ENCODE measurements around the gene TRIP13. TPM values are rescaled to one million over a fixed set of nuclear protein-coding genes. Genes with fewer than 3 reads are reported as not detected.

TRIP13 gene
- total and polyA plus RNA-seq, 2 of the 13 experiments (the other 11 are each of a cell fraction or from before 2014, with no cell fraction given) = 13.5 to 33.0 TPM

- TF ChIP-seq U2AF2 (IDR thresholded peaks at IDR 0.05; ENCODE audit: low read depth, low read length) (no peak), HNRNPLL (IDR thresholded peaks at IDR 0.05; ENCODE audit: low read depth, low read length, poor library complexity, severe bottlenecking) (no peak), ZNF20 (CRISPR knock-in tag; IDR thresholded peaks at IDR 0.05) (no peak), ZNF563 (CRISPR knock-in tag; IDR thresholded peaks at IDR 0.05) (no peak), PAF1 (CRISPR knock-in tag; IDR thresholded peaks at IDR 0.05) (no peak), SP1 (IDR thresholded peaks at IDR 0.05) (no peak), SP1 (CRISPR knock-in tag; IDR thresholded peaks at IDR 0.05) (no peak), ZNF225 (CRISPR knock-in tag; IDR thresholded peaks at IDR 0.05) (no peak), RFXAP (CRISPR knock-in tag; IDR thresholded peaks at IDR 0.05; ENCODE audit: borderline replicate concordance) (peak; percentile 53; the same call in 1 of the 2 replicates), PATZ1 (CRISPR knock-in tag; IDR thresholded peaks at IDR 0.05) (peak; percentile 67), SRF (IDR thresholded peaks at IDR 0.05; ENCODE audit: low read depth, low read length) (no peak), ZKSCAN5 (CRISPR knock-in tag; IDR thresholded peaks at IDR 0.05) (no peak), PPARG (CRISPR knock-in tag; conservative IDR thresholded peaks at IDR 0.05) (peak; percentile 73), ZFP62 (CRISPR knock-in tag; IDR thresholded peaks at IDR 0.05) (no peak)
- TF ChIP-seq, protein P1, sequence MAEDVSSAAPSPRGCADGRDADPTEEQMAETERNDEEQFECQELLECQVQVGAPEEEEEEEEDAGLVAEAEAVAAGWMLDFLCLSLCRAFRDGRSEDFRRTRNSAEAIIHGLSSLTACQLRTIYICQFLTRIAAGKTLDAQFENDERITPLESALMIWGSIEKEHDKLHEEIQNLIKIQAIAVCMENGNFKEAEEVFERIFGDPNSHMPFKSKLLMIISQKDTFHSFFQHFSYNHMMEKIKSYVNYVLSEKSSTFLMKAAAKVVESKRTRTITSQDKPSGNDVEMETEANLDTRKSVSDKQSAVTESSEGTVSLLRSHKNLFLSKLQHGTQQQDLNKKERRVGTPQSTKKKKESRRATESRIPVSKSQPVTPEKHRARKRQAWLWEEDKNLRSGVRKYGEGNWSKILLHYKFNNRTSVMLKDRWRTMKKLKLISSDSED (CRISPR knock-in tag; IDR thresholded peaks at IDR 0.05) = no peak
- TF ChIP-seq, protein P2, sequence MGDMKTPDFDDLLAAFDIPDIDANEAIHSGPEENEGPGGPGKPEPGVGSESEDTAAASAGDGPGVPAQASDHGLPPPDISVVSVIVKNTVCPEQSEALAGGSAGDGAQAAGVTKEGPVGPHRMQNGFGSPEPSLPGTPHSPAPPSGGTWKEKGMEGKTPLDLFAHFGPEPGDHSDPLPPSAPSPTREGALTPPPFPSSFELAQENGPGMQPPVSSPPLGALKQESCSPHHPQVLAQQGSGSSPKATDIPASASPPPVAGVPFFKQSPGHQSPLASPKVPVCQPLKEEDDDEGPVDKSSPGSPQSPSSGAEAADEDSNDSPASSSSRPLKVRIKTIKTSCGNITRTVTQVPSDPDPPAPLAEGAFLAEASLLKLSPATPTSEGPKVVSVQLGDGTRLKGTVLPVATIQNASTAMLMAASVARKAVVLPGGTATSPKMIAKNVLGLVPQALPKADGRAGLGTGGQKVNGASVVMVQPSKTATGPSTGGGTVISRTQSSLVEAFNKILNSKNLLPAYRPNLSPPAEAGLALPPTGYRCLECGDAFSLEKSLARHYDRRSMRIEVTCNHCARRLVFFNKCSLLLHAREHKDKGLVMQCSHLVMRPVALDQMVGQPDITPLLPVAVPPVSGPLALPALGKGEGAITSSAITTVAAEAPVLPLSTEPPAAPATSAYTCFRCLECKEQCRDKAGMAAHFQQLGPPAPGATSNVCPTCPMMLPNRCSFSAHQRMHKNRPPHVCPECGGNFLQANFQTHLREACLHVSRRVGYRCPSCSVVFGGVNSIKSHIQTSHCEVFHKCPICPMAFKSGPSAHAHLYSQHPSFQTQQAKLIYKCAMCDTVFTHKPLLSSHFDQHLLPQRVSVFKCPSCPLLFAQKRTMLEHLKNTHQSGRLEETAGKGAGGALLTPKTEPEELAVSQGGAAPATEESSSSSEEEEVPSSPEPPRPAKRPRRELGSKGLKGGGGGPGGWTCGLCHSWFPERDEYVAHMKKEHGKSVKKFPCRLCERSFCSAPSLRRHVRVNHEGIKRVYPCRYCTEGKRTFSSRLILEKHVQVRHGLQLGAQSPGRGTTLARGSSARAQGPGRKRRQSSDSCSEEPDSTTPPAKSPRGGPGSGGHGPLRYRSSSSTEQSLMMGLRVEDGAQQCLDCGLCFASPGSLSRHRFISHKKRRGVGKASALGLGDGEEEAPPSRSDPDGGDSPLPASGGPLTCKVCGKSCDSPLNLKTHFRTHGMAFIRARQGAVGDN (CRISPR knock-in tag; IDR thresholded peaks at IDR 0.05) = no peak
- TF ChIP-seq, protein P3, sequence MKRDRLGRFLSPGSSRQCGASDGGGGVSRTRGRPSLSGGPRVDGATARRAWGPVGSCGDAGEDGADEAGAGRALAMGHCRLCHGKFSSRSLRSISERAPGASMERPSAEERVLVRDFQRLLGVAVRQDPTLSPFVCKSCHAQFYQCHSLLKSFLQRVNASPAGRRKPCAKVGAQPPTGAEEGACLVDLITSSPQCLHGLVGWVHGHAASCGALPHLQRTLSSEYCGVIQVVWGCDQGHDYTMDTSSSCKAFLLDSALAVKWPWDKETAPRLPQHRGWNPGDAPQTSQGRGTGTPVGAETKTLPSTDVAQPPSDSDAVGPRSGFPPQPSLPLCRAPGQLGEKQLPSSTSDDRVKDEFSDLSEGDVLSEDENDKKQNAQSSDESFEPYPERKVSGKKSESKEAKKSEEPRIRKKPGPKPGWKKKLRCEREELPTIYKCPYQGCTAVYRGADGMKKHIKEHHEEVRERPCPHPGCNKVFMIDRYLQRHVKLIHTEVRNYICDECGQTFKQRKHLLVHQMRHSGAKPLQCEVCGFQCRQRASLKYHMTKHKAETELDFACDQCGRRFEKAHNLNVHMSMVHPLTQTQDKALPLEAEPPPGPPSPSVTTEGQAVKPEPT (CRISPR knock-in tag; IDR thresholded peaks at IDR 0.05; ENCODE audit: low read depth) = no peak
- TF ChIP-seq, protein P4, sequence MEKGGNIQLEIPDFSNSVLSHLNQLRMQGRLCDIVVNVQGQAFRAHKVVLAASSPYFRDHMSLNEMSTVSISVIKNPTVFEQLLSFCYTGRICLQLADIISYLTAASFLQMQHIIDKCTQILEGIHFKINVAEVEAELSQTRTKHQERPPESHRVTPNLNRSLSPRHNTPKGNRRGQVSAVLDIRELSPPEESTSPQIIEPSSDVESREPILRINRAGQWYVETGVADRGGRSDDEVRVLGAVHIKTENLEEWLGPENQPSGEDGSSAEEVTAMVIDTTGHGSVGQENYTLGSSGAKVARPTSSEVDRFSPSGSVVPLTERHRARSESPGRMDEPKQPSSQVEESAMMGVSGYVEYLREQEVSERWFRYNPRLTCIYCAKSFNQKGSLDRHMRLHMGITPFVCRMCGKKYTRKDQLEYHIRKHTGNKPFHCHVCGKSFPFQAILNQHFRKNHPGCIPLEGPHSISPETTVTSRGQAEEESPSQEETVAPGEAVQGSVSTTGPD (CRISPR knock-in tag; IDR thresholded peaks at IDR 0.05) = no peak
These were observed 26.8 kb downstream of the TRIP13 start (continued) for GRCh38 chr5:919356-920000.

All from HepG2 (cell line).